Smooth muscle cell of the coronary artery (primary cell): ENCODE results near the gene DCAF11. TPM values are rescaled to one million over a fixed set of nuclear protein-coding genes. Genes with fewer than 3 reads are reported as not detected.

ENCODE experiments used
- total RNA-seq: library from RNA; depleted of rRNA; stranded (reverse); fragments of >200 nt; gene quantifications from 2 replicates; pipeline ENCODE4 v1.2.3, GENCODE V29; 2014; ENCODE audit warnings: low replicate concordance

Gene DCAF11
- 59.1 and 62.1 TPM in 2 replicates for total RNA-seq

DNA sequence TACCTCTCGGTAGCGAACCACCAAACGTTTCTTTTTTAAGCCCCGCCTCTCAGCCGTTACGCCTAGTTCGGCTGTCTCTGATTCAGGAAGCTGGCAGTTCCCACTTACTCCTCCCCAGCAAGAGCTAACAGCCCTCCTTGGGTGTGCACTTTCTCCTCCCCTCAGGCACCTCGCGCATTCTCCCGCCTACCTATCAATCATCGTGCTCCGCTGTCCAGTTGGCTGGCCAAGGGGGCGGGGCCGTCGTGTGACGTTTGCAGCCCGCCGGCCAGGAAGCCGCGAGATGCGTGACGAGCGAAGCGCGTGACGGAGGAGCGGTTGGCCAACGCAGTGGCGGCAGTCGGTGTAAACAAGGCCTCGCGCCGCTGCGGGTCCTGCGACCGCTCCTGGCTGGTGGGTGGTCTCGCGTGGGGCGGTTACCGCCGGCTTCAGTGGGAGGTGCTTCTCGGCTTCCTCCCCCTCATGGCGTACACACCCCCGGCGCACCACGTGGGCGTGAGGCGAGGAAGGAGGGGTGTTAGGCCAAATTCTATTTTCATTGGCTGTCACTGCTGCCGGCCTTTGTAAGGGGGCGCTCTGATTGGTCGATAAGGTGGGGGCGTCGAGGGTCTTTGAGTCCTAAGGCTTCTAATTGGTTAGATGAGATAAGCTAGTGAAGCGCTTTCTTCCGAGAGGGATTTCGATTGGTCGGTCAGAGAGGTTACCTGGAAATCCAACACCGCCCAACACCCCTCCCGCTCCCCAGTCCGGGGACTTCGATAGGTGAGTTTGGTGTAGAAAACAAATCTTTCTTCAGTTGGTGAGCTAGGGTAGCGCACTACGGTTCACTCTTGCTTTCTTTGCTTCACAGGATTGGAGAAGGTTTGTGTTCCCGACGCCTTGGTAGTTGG lies at the start of gene DCAF11, which contains the start of gene NRL:
Gene DCAF11 (plus strand): TSS at position 246 of the 890 bp plus-strand sequence. CDS start 818 bp downstream, outside the sequence.
Gene NRL (minus strand): TSS at position 418 of the 890 bp plus-strand sequence. CDS start 32,101 bp downstream, outside the sequence.

DNA sequence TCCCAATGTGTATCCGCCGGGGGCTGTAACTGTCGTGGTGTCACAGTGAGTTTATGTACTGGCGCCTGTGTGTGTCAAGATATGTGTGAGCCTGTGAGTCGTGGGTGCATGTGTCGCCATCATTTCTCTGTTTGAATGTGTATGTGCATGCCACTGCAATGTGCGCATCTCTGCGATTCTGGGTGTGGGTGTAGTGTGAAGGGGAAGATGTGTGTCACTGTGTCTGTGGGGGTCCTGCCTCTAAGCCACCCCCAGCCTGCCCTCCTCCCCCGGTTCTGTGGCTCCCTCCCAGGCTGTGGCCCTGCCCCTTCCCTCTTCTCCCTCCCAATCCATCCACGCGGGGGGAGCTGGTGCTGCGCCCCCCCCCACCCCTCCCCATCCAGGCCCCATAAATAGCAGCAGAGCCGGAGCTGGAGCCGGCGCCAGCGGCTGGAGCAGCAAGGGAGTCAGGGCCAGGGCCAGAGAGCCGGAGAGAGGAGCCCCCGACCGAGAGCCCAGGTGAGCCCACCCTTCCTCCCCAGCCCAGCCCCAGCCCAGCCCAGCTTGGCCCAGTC lies 43.4 kb upstream of the DCAF11 start, which contains the start of gene CPNE6:
Gene CPNE6 (plus strand): TSS at position 419 of the 554 bp plus-strand sequence. CDS start 1,375 bp downstream, outside the sequence.

DNA sequence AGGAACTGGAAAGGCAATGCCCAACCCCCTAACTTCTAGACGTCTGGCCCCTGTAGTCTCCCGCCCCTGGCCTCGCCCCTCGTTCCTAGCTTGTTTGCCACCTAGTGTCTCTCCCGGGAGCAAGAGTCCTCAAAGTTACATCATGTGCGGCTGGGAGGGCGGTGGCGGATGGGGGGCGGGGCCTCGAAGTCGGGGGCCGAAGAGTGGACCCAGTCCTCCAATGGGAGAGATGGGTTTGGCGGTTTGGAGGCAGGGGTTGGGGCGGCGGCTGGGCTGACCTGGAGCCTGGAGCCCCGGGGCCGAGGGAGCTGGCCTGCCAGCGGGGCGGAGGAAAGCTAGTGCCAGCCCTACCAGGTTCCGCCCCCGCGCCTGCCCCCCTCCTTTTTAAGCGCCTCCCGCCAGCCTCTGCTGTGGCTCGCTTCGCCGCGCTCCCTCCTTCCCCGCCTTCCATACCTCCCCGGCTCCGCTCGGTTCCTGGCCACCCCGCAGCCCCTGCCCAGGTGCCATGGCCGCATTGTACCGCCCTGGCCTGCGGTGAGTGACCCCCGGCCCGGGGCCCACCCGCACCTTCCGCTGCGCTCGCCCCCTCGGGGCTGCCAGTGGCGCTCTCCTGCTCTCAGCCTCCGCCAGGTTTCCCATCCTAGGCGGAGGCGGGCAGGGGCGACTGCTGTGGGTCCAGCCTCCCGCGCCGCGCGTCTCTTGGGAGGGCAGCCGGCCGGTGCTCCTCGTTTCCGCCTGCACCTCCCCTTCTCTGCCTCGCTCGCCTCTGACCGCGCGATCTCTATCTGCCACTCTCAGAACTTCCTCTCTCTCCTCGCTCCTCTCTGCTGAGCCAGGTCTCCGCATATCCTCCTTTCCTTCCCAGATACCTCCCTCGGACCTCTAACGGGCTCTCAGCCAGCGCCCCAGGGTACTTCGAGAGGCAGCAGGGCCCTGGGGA lies 20.4 kb upstream of the DCAF11 start, which contains the start of gene PCK2:
Gene PCK2 (plus strand): TSS at position 411 of the 940 bp plus-strand sequence. CDS start 95 bp downstream, at position 506.

DNA sequence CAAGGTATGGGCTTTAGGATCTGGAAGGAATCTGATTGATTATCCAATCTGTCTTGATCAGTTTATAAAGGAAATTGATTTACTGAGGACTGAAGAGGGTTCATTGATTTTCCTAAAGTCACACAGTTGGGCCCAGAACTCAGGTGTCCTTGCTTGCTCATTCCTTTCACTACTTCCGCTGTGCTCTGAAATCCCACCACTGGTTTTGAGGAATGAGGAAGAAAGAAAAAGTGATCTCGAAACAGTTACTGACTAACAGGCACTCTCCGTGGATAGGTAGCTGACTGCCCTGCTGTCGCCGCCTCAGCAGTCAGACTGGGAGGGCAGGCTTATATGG lies 15.8 kb downstream of the DCAF11 start, which contains the start of gene FITM1:
Gene FITM1 (plus strand): TSS at position 280 of the 337 bp plus-strand sequence. CDS start 905 bp downstream, outside the sequence.

DNA sequence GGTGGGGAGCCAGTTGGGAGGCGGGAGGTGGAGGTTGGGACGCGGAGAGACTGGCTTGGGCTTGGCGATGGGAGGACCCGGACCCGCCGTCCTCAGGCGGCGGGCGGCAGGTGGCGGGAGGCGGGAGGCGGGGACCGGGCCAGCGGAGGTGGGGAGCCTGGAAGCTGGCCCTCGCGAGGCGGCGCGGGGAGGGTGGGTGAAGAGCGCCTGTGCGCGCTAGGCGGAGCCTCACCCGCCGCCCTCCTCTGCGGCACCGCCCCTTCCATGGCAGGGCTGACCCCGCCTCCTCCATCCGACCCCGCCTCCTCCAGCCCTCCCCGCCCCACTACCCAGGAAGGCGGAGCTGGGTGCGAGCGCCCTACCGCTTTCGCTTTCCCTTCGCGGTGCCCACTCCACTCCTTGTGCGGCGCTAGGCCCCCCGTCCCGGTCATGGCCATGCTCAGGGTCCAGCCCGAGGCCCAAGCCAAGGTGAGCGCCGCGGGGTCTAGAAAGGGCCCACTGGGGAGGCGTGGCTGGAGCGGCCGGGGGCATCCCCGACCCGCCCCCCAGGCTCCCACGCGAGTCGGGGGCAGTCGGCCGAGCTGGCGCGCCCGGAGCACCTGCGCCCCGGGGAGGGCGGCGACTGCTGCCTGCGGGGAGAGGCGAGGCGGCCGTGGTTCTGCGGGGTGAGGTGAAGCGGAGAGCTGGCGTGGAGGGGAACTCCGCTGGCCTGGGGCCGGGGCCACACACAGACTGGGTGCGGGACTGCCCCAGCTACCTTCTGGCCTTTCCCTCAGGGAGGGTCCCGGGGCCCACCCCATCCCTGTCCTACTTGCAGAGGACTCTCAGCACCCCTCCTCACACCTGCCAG lies 21.5 kb downstream of the DCAF11 start, which contains the start of gene PSME1:
Gene PSME1 (plus strand): TSS at position 361 of the 850 bp plus-strand sequence. CDS start 69 bp downstream, at position 430.

DNA sequence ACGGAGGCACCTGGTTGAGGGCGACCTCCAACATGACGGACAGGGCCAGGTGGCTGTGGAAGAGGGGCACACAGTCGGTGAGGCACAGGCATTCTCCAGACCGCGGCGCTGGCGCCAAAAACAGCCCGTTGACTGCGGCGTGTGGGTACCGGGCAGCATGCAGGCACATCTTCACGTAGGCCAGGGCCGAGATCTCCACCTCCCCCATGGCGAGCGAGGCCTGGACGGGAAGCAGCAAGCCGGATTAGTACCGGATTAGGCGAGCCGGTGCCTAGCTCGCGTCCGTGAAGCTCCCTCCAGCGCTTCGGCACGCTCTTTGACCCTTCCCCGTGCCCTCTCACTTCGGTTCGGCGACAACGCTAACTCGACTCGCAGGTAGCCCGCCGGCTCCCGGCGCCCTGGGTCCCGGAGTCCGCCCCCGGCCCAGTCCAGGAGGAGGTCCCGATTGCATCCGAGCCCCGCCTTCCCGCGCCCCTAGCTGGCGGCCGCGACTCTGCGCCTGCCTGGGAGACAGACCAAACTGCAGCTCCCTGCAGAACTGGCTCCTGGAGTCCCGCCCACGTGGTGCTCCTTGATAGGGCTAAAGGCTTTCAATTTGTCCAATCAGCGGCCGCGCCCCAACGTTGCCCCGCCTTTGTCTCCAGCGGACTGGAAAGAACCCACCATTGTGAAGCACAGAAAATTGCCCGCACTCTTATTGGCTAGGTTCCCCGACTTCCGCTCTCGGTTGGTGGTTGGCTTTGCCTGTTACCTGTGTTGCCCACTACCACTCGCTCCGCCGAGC lies 26.7 kb downstream of the DCAF11 start, which contains the start of gene EMC9:
Gene EMC9 (minus strand): TSS at position 495 of the 784 bp plus-strand sequence. CDS start 287 bp downstream, at position 208.

DNA sequence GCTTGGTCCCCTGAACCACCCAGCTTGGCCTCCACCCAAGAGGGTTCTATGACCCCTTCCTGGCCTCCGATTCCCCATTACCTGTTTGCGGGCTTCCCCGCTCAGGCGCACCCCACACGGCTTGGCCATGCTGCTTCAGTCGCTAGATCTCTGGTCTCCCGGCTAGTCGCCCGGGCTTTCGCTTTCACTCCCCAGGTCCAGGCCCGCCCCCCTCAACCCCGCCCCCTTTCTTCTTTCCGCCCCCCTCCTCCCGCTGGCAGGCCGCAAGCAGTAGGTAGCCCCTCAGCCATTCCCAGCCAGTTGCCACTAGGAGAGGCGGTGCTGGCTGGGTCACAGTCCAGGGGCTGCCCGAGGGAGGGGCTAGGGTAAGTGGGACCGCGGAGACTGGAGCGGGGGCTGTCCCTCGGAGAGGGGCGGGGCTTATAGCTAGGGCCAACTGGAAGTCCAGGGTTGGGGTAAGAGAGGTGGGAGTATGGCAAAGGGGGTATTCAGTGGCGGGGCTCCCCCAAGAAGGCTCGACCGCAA lies 31.9 kb downstream of the DCAF11 start, which contains the start of gene PSME2:
Gene PSME2 (minus strand): TSS at position 158 of the 525 bp plus-strand sequence. CDS start 29 bp downstream, at position 129.

DNA sequence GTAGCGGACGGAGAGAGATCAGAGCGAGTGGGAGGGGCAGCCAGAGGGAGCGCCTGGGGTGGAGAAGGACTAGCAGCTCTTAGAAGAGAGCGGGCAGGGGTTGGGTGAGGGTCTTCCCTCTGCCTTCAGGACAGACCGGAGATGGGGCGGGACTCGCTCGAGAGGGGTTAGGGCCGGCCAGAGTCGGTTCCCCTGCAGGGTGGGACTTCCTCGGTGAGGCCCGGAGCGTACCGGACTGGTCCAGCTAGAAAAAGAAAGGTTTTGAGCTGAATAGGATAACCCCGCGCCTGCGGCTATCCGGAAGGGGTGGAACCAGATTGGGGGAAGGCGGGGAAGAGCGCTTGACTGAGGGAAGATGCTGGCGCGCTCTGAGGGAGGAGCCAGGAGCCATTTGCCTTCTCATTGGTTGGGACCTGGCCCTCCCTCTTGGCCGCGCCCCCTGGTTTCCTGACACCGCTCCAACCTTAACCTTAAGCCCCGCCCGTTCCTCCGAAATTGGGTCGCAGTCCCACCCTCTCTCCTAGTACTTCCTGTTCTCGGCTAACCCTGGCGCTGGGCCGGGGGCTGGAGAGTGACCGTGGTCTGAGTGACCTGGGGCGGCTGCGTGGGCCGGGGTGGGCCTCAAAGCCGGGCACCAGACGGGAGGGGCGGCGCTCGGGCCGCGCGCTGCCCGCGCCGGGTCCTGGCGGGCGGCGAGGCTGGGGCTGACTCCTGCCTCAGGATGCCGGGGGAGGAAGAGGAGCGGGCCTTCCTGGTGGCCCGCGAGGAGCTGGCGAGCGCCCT lies 32.6 kb downstream of the DCAF11 start, which contains the start of gene RNF31:
Gene RNF31 (plus strand): TSS at position 521 of the 783 bp plus-strand sequence. CDS start 201 bp downstream, at position 722.

DNA sequence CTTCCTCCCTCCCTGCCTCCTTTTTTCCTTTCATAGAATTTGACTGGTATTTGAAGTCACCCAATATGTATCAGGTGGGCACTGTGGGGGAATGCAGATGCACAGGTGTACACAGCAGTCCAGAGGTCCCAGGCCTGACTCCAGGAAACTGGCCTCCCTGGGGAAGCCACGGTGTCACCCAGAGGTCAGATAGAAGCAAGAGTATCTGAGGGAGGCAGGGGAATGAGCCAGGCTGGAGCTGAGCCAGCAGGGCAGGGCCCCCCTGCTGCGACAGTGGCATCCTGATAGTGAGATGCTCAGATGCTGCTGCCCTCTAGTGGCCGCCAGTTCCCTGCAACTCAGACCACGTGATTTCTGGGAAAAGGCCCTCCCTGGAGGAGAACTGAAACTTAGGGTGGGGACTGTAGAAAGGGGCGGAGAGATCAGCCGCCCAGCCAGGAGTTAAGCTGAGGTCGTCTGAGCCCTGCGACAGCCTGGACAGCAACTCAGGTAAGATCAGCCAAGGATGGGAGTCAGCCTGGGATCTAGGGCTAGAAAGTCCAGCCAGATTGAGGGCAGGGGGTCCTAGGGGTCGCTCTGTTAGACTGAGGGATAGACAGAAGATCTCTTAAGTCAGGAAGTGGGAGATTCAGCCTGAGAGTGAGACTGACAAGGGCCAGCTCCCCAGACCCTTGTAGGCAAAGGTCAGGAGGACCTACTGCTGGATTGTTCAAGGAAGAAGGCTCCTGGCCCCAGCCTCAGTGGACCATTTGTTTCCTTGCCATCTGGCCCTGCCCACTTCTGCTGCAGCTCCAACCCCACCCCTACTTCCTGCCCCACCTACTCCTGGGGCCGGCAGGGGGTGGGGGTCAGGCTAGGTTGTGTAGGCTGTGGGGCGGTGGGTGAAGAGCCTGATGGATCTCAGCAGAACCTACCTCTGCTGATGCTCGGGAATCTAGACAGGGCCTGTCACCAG lies 46.5 kb downstream of the DCAF11 start, which contains the start of gene IRF9:
Gene IRF9 (plus strand): TSS at position 416 of the 955 bp plus-strand sequence. CDS start 880 bp downstream, outside the sequence.

DNA sequence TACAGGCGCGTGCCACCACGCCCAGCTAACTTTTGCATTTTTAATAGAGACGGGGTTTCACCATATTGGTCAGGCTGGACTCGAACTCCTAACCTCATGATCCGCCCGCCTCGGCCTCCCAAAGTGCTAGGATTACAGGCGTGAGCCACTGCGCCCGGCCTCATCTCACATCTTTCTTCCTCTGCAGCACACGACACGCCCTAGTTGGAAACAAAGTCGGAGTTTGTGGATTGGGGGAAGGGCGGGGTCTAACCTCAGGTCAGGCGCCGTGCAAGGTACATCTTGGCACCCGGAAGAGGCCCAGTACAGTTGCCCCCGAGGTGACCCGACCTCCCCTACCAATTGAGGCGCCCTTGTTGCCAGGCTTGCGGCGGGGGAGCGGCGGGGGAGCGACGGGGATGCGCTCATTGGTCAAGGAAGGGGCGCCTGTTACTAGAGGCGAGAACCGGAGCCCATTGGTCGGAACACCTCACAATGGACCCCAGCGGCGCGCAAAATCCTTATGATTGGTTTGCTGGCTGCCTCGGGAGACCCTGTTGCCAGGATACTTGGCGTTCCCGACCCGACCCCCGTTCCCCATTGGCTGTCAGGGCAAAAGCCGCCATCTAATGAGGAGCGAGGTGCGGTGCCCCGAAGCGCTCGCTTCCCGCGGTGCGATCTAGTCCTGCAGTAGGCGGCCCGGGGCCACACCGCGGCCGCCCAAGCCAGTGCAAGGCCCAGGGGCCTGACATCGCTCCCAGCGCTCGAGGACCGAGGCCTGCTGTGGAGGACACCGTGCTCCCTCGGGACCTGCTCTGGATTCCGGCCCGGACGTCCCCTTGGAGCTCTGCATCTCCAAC lies 57.1 kb downstream of the DCAF11 start, which contains the start of gene REC8:
Gene REC8 (plus strand): TSS at position 659 of the 839 bp plus-strand sequence. CDS start 473 bp downstream, outside the sequence.

Other genes starting within 250 kb of the DCAF11 start
- gene DHRS4, start 161.0 kb upstream of the DCAF11 start, total RNA-seq, result 42.8 and 64.0 TPM in 2 replicates
- gene DHRS4L2, start 125.8 kb upstream of the DCAF11 start, total RNA-seq, result 8.5 and 15.5 TPM in 2 replicates
- 0.08 TPM in 1 of 2 replicates, not detected in the other for gene CARMIL3, start 62.8 kb upstream of the DCAF11 start, total RNA-seq
- not detected in 2 replicates for gene CPNE6, start 43.2 kb upstream of the DCAF11 start, total RNA-seq
- 13.3 and 44.0 TPM in 2 replicates for gene PCK2, start 20.5 kb upstream of the DCAF11 start, total RNA-seq
- 0.47 and 1.2 TPM in 2 replicates for gene NRL, start 172 bp downstream of the DCAF11 start, total RNA-seq
- 0.23 TPM in 1 of 2 replicates, not detected in the other for gene FITM1, start 15.9 kb downstream of the DCAF11 start, total RNA-seq
- 55.3 and 80.6 TPM in 2 replicates for gene PSME1, start 21.4 kb downstream of the DCAF11 start, total RNA-seq
- gene EMC9, start 26.8 kb downstream of the DCAF11 start, total RNA-seq, result 19.2 and 21.9 TPM in 2 replicates
- gene PSME2, start 31.8 kb downstream of the DCAF11 start, total RNA-seq, result 28.2 and 87.8 TPM in 2 replicates
- gene RNF31, start 32.7 kb downstream of the DCAF11 start, total RNA-seq, result 22.2 and 24.9 TPM in 2 replicates
- 68.4 and 96.8 TPM in 2 replicates for gene IRF9, start 46.5 kb downstream of the DCAF11 start, total RNA-seq
- gene REC8, start 57.3 kb downstream of the DCAF11 start, total RNA-seq, result 0.12 and 0.83 TPM in 2 replicates
- gene IPO4, start 74.0 kb downstream of the DCAF11 start, total RNA-seq, result 27.1 and 41.9 TPM in 2 replicates
- gene TM9SF1, start 80.7 kb downstream of the DCAF11 start, total RNA-seq, result 42.9 and 55.9 TPM in 2 replicates
- gene TSSK4, start 90.9 kb downstream of the DCAF11 start, total RNA-seq, result 0.12 TPM in 1 of 2 replicates, not detected in the other
- 24.2 and 29.7 TPM in 2 replicates for gene CHMP4A, start 98.7 kb downstream of the DCAF11 start, total RNA-seq
- gene MDP1, start 101.3 kb downstream of the DCAF11 start, total RNA-seq, result 10.8 and 18.3 TPM in 2 replicates
- 272 and 446 TPM in 2 replicates for gene NEDD8, start 117.6 kb downstream of the DCAF11 start, total RNA-seq
- 72.7 and 109 TPM in 2 replicates for gene GMPR2, start 118.2 kb downstream of the DCAF11 start, total RNA-seq
- 38.3 and 42.2 TPM in 2 replicates for gene TINF2, start 127.8 kb downstream of the DCAF11 start, total RNA-seq
- gene TGM1, start 148.4 kb downstream of the DCAF11 start, total RNA-seq, result 1.6 and 2.5 TPM in 2 replicates
- gene RABGGTA, start 156.8 kb downstream of the DCAF11 start, total RNA-seq, result 16.8 and 22.3 TPM in 2 replicates
- 13.5 and 20.9 TPM in 2 replicates for gene DHRS1, start 185.0 kb downstream of the DCAF11 start, total RNA-seq
- gene NOP9, start 185.1 kb downstream of the DCAF11 start, total RNA-seq, result 14.4 and 17.4 TPM in 2 replicates
- gene CIDEB, start 193.2 kb downstream of the DCAF11 start, total RNA-seq, result 0.08 and 3.3 TPM in 2 replicates
- gene LTB4R2, start 195.4 kb downstream of the DCAF11 start, total RNA-seq, result 1.2 and 2.3 TPM in 2 replicates
- gene LTB4R, start 196.7 kb downstream of the DCAF11 start, total RNA-seq, result 0.75 and 6.3 TPM in 2 replicates
- 0.60 and 16.7 TPM in 2 replicates for gene ADCY4, start 220.3 kb downstream of the DCAF11 start, total RNA-seq
- 0.23 and 9.4 TPM in 2 replicates for gene RIPK3, start 225.2 kb downstream of the DCAF11 start, total RNA-seq